H1 (cell line): ENCODE results near the gene AQP12A. TPM values are rescaled to one million over a fixed set of nuclear protein-coding genes. Genes with fewer than 3 reads are reported as not detected.

ENCODE experiments used
- CTCF ChIA-PET: fragments of 300-600 bp; sonication (Branson Sonifier 250); formaldehyde crosslinking; loops from one replicate; lab custom pipeline; 2021; ENCODE audit not compliant: partially characterized antibody; lab: Charles Lee
- POLR2A ChIA-PET: fragments of 300-600 bp; sonication (Branson Sonifier 250); formaldehyde crosslinking; loops from one replicate; lab custom pipeline; 2021; ENCODE audit warnings: inconsistent platforms; ENCODE audit not compliant: partially characterized antibody; lab: Charles Lee
- DNase-seq, 2 experiments: peaks; one replicate each; pipeline versions ENCODE4 v3.0.0 to v3.0.0-alpha.2; 2010 to 2022; ENCODE audit warnings: low spot score in 2 of 2, low read depth in 1 of 2, mixed read lengths in 1 of 2
- FAIRE-seq: peaks from 2 replicates; lab custom pipeline; 2011; peaks lifted over from hg19 to GRCh38; lab: Jason Lieb, UNC
- H2AFZ ChIP-seq: 2 replicates; pipeline ENCODE4 v1.8.1; 2012; ENCODE audit warnings: low read length, inconsistent platforms
- H2AK5ac ChIP-seq: 2 replicates; pipeline ENCODE4 v1.6.1; 2013; ENCODE audit warnings: low read depth, low read length
- H2BK120ac ChIP-seq: replicated peaks from 2 replicates; pipeline ENCODE3; 2013; ENCODE audit warnings: low read depth, low read length, inconsistent platforms
- H2BK12ac ChIP-seq: 2 replicates; pipeline ENCODE4 v1.6.1; 2013; ENCODE audit warnings: low read depth, low read length
- H2BK15ac ChIP-seq: 2 replicates; pipeline ENCODE4 v1.6.1; 2013; ENCODE audit warnings: low read length
- H2BK20ac ChIP-seq: 2 replicates; pipeline ENCODE4 v1.6.1; 2013; ENCODE audit warnings: low read length
- H2BK5ac ChIP-seq: 2 replicates; pipeline ENCODE4 v1.6.1; 2013; ENCODE audit warnings: low read depth, low read length
- H3K14ac ChIP-seq: 2 replicates; pipeline ENCODE4 v1.6.1; 2013; ENCODE audit warnings: inconsistent platforms; ENCODE audit not compliant: insufficient read length
- H3K18ac ChIP-seq: 2 replicates; pipeline ENCODE4 v1.6.1; 2013; ENCODE audit warnings: low read length; ENCODE audit errors: extremely low read depth
- H3K23ac ChIP-seq: 2 replicates; pipeline ENCODE4 v1.6.1; 2013; ENCODE audit warnings: inconsistent platforms; ENCODE audit not compliant: insufficient read length
- H3K23me2 ChIP-seq: 2 replicates; pipeline ENCODE4 v1.6.1; 2013; ENCODE audit warnings: low read depth, low read length
- H3K27ac ChIP-seq: 2 replicates; pipeline ENCODE4 v1.6.1; 2011; ENCODE audit warnings: low read depth, low read length, inconsistent platforms
- H3K27me3 ChIP-seq, 4 experiments: replicated peaks in 1 of 4; 1 replicate in 1 of 4; 2 replicates in 3 of 4; pipeline versions ENCODE4 v1.6.1 to v1.8.1; 2011 to 2013; ENCODE audit warnings: low read length in 3 of 4, mild to moderate bottlenecking in 3 of 4, inconsistent platforms in 2 of 4, mixed read lengths in 2 of 4, moderate library complexity in 1 of 4; ENCODE audit not compliant: control insufficient read depth in 3 of 4, insufficient read depth in 3 of 4; ENCODE audit errors: extremely low read depth in 1 of 4
- H3K36me3 ChIP-seq, 4 experiments: 2 replicates each; pipeline versions ENCODE4 v1.6.1 to v1.8.1; 2011 to 2013; ENCODE audit warnings: mild to moderate bottlenecking in 4 of 4, low read length in 3 of 4, moderate library complexity in 2 of 4, control low read depth in 1 of 4, inconsistent platforms in 1 of 4; ENCODE audit not compliant: insufficient read depth in 4 of 4, control insufficient read depth in 2 of 4
- H3K4ac ChIP-seq: replicated peaks from 2 replicates; pipeline ENCODE3; 2013; ENCODE audit warnings: low read length, low read depth, mixed read lengths, inconsistent platforms; ENCODE audit not compliant: insufficient read length
- H3K4me1 ChIP-seq, 4 experiments: replicated peaks in 1 of 4; 1 replicate in 1 of 4; 2 replicates in 3 of 4; pipeline versions ENCODE4 v1.6.1 to v1.8.1; 2011 to 2013; ENCODE audit warnings: low read length in 3 of 4, inconsistent platforms in 2 of 4, mixed read lengths in 1 of 4; ENCODE audit not compliant: insufficient read depth in 4 of 4, control insufficient read depth in 3 of 4
- H3K4me2 ChIP-seq, 2 experiments: 2 replicates each; pipeline versions ENCODE4 v1.6.1 to v1.8.1; 2011 to 2013; ENCODE audit warnings: low read depth in 2 of 2, low read length in 2 of 2, control low read depth in 1 of 2, inconsistent platforms in 1 of 2, mild to moderate bottlenecking in 1 of 2; ENCODE audit not compliant: insufficient read depth in 1 of 2
- H3K4me3 ChIP-seq, 4 experiments: fragments of 200-600, 300-600 bp in 1 of 4; sonication (generic), shearing (Covaris generic), sonication (Bioruptor Twin) in 1 of 4; 2 replicates each; pipeline versions ENCODE4 v1.5.1 to v1.8.1; 2011 to 2016; ENCODE audit warnings: low read length in 4 of 4, low read depth in 3 of 4, control low read depth in 2 of 4, inconsistent platforms in 2 of 4, mild to moderate bottlenecking in 2 of 4, mixed read lengths in 1 of 4, moderate library complexity in 1 of 4; ENCODE audit not compliant: insufficient read depth in 2 of 4; ENCODE audit errors: extremely low read depth in 1 of 4
- H3K56ac ChIP-seq: replicated peaks from 2 replicates; pipeline ENCODE3; 2013; ENCODE audit warnings: low read depth, mild to moderate bottlenecking, mixed read lengths, low read length, inconsistent platforms; ENCODE audit not compliant: insufficient read length
- H3K79me1 ChIP-seq: 2 replicates; pipeline ENCODE4 v1.6.1; 2013; ENCODE audit warnings: low read depth, low read length, control low read depth
- H3K79me2 ChIP-seq, 2 experiments: 2 replicates each; pipeline versions ENCODE4 v1.6.1 to v1.8.1; 2012 to 2013; ENCODE audit warnings: low read length in 2 of 2, mild to moderate bottlenecking in 2 of 2, inconsistent platforms in 1 of 2; ENCODE audit not compliant: insufficient read depth in 2 of 2, control insufficient read depth in 1 of 2
- H3K9ac ChIP-seq, 4 experiments: replicated peaks in 1 of 4; 1 replicate in 1 of 4; 2 replicates in 3 of 4; pipeline versions ENCODE4 v1.6.1 to v1.8.1; 2011 to 2013; ENCODE audit warnings: low read depth in 3 of 4, low read length in 3 of 4, control low read depth in 2 of 4, mild to moderate bottlenecking in 2 of 4, moderate library complexity in 2 of 4, inconsistent platforms in 1 of 4; ENCODE audit errors: extremely low read depth in 1 of 4
- H3K9me3 ChIP-seq, 2 experiments: 2 replicates each; pipeline versions ENCODE4 v1.6.1 to v1.8.1; 2012 to 2013; ENCODE audit warnings: mild to moderate bottlenecking in 2 of 2, moderate library complexity in 2 of 2, control low read depth in 1 of 2, inconsistent platforms in 1 of 2, low read depth in 1 of 2, low read length in 1 of 2, mixed read lengths in 1 of 2; ENCODE audit not compliant: insufficient read depth in 2 of 2
- H4K20me1 ChIP-seq, 2 experiments: replicated peaks in 1 of 2; 2 replicates each; pipeline versions ENCODE3 to v1.8.1; 2011 to 2013; ENCODE audit warnings: inconsistent platforms in 2 of 2, low read length in 2 of 2, mild to moderate bottlenecking in 1 of 2; ENCODE audit not compliant: insufficient read depth in 2 of 2, control insufficient read depth in 1 of 2
- H4K5ac ChIP-seq: 2 replicates; pipeline ENCODE4 v1.6.1; 2013; ENCODE audit warnings: low read length, low read depth, mixed read lengths, inconsistent platforms; ENCODE audit not compliant: insufficient read length
- H4K8ac ChIP-seq: 2 replicates; pipeline ENCODE4 v1.8.0; 2013; ENCODE audit warnings: mild to moderate bottlenecking, moderate library complexity, low read length, inconsistent platforms; ENCODE audit not compliant: insufficient read depth; ENCODE audit errors: extremely low read depth
- H4K91ac ChIP-seq: replicated peaks from 2 replicates; pipeline ENCODE3; 2013; ENCODE audit warnings: low read length, mixed read lengths, inconsistent platforms; ENCODE audit not compliant: insufficient read length
- FOSL1 ChIP-seq: IDR thresholded peaks from 2 replicates; pipeline ENCODE4 v1.6.1; 2011; ENCODE audit warnings: mild to moderate bottlenecking, low read depth, low read length, moderate library complexity; ENCODE audit not compliant: insufficient read depth
- HDAC6 ChIP-seq: IDR thresholded peaks from one replicate; pipeline ENCODE4 v1.7.1; 2012; ENCODE audit warnings: low read depth, mild to moderate bottlenecking, inconsistent platforms, low read length, moderate library complexity
- POU5F1 ChIP-seq: IDR thresholded peaks from 2 replicates; pipeline ENCODE4 v1.6.1; 2011; ENCODE audit warnings: low read depth, mild to moderate bottlenecking, low read length, moderate library complexity
- SIX5 ChIP-seq: IDR thresholded peaks from 2 replicates; pipeline ENCODE4 v1.6.1; 2011; ENCODE audit warnings: mild to moderate bottlenecking, low read depth, low read length
- TEAD4 ChIP-seq: IDR thresholded peaks from 2 replicates; pipeline ENCODE4 v1.6.1; 2012; ENCODE audit warnings: low read depth, low read length, inconsistent platforms, mixed read lengths
- ZNF274 ChIP-seq: IDR thresholded peaks from 2 replicates; pipeline ENCODE4 v1.7.0; 2012; ENCODE audit warnings: low read length, borderline replicate concordance; ENCODE audit errors: extremely low read depth
- WGBS, 2 experiments: shearing (Covaris generic) in 1 of 2; methylation state at CpG; one replicate each; pipeline versions ENCODE4 v1.1.6 to v1.1.7; 2013 to 2015; ENCODE audit warnings: low lambda C conversion rate in 2 of 2, mixed read lengths in 2 of 2, inconsistent platforms in 1 of 2, low coverage in 1 of 2, missing lambda C conversion rate in 1 of 2; ENCODE audit not compliant: insufficient replicate concordance in 2 of 2, insufficient coverage in 1 of 2, insufficient read length in 1 of 2; ENCODE audit errors: extremely low coverage in 1 of 2, missing lambda C conversion rate in 1 of 2; 5-methylcytosine and 5-hydroxymethylcytosine counted together
- polyA plus RNA-seq, 7 experiments: library from polyadenylated mRNA; depleted of rRNA in 3 of 7; stranded (reverse) in 5 of 7; unstranded in 2 of 7; fragments of >200 nt in 5 of 7; fragments of 200-250 nt in 2 of 7; gene quantifications; 1 replicate in 5 of 7; 2 replicates in 1 of 7; 4 replicates in 1 of 7; pipeline versions ENCODE4 v1.2.1 to v1.2.3, GENCODE V29; 2011 to 2013; ENCODE audit warnings: missing spikeins in 2 of 7, mixed read lengths in 2 of 7
- total RNA-seq: library from RNA; stranded (reverse); fragmentation: NEBNext Ultra II Directional; extraction: Animal tissue kit (Norgen Biotek cat#: 25700); gene quantifications from 2 replicates; pipeline ENCODE4 v1.2.1, GENCODE V29; 2021
- TF ChIP-seq, protein P1 (sequence below): IDR thresholded peaks from 2 replicates; pipeline ENCODE4 v1.6.1; 2012; ENCODE audit warnings: inconsistent platforms

The AQP12A gene
- total and polyA plus RNA-seq, 2 of the 8 experiments (the other 6 are each of a cell fraction or from before 2014, with no cell fraction given) = not detected

DNA sequence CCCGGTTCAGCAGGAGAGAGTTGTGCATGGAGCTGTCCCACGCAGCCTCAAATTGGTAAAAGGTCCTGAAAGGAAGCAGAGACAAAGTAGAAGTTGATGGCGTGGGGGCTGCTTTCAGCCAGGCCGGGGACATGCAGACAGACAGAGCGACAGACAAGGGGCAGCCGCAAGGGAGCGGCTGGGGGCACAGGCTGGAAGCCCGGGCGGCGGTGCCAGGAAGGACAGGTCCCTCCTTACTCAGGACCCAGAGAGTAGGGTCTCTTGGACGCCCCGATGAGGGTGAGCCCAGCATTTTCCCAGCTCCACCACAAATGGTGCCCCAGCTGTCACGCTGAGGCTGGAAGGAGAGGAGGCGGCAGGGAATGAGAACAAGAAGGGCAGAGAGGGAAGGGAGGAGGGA lies 35.2 kb downstream of the AQP12A start:
- Histone ChIP-seq H2BK20ac (no peak overlapping the region), H3K4me1 (no peaks in the 10 kb centered on the region; a peak in 1 of 7 replicates), H3K23ac (no peak overlapping the region), H3K79me2 (no peaks in the 10 kb centered on the region), H3K18ac (no peak overlapping the region), H3K9me3 (no peaks in the 10 kb centered on the region), H3K27ac (no peak overlapping the region), H4K5ac (no peak overlapping the region), H3K36me3 (peaks cover 15 to 60% (median 45%) of the 10 kb centered on the region in 4 experiments), H2BK15ac (no peak overlapping the region), H3K79me1 (no peaks in the 10 kb centered on the region; the same call in 1 of the 2 replicates), H4K91ac (no peak overlapping the region), H2AFZ (no peak overlapping the region), H3K56ac (no peak overlapping the region), H2BK5ac (no peak overlapping the region; the same call in 1 of the 2 replicates), H3K9ac (no peak overlapping the region), H3K4ac (no peak overlapping the region), H4K8ac (no peak overlapping the region), H3K14ac (no peak overlapping the region), H3K23me2 (no peaks in the 10 kb centered on the region), H2AK5ac (no peak overlapping the region), H3K4me2 (no peak overlapping the region), H3K27me3 (no peaks in the 10 kb centered on the region), H3K4me3 (no peak overlapping the region), H4K20me1 (peaks cover 4 to 15% of the 10 kb centered on the region in 2 experiments), H2BK12ac (no peak overlapping the region), H2BK120ac (no peak overlapping the region)
- POLR2A ChIA-PET = interaction anchor here (0.6 to 3.9 kb wide), 4 partner anchors 9 to 51 kb away, joined by 3 to 19 read pairs (median 3); no protein-coding TSS in a partner anchor
- 92% methylated on average over 14 of the region's 14 CpGs; no CpG with 5 or more reads in 1 of the 2 experiments for WGBS, 2 experiments
- CTCF ChIA-PET = interaction anchor here (1.2 to 1.9 kb wide), 2 partner anchors 12 to 16 kb away, joined by 6 to 7 read pairs; no protein-coding TSS in a partner anchor
- no peak for TF ChIP-seq ZNF274
- TF ChIP-seq FOSL1 = no peak
- no peak for TF ChIP-seq HDAC6
- no peak for TF ChIP-seq TEAD4
- TF ChIP-seq SIX5 = no peak
- TF ChIP-seq POU5F1 = no peak
- TF ChIP-seq, protein P1, sequence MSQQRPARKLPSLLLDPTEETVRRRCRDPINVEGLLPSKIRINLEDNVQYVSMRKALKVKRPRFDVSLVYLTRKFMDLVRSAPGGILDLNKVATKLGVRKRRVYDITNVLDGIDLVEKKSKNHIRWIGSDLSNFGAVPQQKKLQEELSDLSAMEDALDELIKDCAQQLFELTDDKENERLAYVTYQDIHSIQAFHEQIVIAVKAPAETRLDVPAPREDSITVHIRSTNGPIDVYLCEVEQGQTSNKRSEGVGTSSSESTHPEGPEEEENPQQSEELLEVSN = no peak
- FAIRE-seq = no peak
- DNase-seq = no peak
